Measurements from ENCODE around the gene BLNK.
"Not testable (repeated sequence)": the region's sequence is repeated elsewhere in the genome, so short reads cannot be mapped to it uniquely, and the experiment has no call there.

BLNK gene

DNA sequence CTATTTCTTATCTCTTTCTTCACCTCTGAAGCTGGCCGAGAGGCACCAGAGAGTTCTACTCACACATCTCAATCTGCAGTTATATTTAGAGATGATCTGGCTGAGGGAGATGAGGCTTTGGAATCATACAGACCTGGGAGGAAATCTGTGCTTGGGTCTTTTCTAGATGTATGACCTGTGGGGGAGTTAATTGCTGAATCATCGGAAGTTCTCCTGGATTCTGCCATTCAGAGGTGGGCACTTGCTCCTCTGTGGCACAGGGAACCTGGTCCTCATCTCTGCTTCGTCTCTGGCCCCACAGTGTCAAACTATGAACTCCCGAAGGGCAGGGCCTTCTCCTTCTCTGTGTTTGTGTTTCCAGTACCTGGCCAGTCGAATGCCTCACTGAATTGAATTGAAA lies 52.5 kb downstream of the BLNK start:
- DNase-seq = no peak

DNA sequence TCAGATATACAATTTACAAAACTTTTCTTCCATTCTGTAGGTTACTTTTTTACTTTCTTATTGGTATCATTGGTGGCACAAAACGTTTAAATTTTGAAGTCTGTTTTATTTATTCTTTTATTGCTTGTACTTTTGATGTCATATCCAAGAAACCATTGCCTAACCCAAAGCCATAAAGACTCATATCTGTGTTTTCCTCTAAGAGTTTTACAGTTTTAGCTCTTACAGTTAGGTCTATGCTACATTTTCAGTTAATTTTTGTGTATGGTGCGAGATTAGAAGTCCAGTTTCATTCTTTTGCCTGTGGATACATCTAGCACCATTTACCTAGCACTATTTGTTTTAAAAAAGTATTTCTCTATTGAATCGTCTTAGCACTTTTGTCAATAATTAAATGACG lies 53.7 kb downstream of the BLNK start:
- no peak for DNase-seq

- DNase-seq = no peak
Measured at GRCh38 chr10:96216775-96217174, 54.6 kb downstream of the BLNK start.

GRCh38 chr10:96212911-96213310 lies 58.5 kb downstream of the BLNK start:
- no peak for DNase-seq

- no peak for DNase-seq
Measured at GRCh38 chr10:96211764-96212163, 59.6 kb downstream of the BLNK start.

DNA sequence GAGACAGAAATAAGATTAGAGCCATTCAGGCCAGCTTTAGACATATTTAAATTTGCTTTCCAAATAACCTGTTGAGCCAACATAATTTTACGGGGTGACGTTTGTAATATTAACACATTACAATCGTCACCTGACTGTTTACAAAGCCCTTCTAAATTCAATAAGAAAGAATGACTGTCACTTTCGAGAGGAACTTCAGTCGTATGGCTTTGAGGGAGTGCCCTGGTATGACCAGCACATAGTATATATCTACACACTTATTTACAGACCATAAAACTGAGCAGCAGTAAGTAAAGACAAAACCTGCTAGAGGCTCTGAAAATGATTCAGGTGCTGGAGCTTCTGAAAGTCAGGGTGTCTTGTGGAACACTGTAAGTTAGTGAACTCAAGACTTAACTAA lies 62.4 kb downstream of the BLNK start:
- no peak for DNase-seq

GRCh38 chr10:96208271-96208670 lies 63.1 kb downstream of the BLNK start:
- DNase-seq = no peak

DNA sequence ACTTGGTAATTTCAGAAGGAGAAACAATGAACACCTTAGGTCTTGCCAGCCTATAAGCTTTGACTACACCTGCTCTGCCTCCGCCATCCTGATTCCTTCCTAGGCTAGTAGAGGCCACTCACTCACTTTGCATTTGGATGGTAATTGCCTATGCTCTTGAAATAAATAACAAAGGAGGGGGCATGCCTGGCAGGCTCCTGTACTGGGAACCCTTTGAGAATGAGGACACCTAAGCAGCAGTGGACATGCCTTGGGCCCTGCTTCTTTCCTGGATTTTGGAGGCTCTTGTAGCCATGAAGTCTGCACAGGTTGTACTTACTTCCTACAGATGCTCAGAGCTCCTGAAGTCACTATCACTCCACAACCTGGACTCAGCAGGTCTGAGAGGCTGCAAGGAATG lies 65.8 kb downstream of the BLNK start:
- no peak for DNase-seq

DNA sequence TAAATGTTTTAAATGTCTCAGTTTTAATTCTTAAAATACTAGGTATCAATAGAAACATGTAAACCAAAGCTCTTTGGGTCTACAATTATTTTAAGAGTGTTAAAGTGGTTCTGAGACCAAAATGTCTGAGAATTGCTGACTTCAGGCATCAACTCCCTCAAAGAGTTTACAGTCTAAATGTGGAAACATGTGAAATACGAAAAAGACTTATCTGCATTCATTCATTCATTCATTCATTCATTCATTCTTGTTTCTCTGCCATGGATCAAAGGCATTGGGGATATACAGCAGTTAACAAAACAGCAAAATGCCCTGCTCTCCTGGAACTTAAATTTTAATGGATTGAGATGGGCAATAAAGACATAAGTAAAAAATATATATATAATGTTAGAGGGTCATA lies 69.8 kb downstream of the BLNK start:
- DNase-seq = no peak

DNA sequence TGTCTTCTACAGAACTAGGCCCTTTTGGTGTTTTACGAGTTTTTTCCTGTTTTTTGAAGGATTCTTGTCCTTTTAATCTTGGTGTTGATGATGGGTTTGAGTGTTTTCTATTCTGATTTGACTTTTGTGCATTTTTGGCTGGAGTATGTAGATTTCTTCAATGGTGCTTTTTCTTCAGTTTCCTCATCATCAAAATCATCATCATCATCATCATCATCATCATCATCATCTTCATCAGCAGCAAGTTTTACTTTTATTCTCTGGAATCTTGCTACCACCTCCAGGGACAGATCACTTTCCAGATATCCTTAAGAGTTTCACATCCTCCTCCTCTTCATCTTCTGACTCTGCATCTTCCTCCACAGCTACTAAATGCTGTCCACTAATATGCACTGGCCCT lies 81.9 kb downstream of the BLNK start:
- DNase-seq = not testable (repeated sequence)

- DNase-seq = no peak
Measured at GRCh38 chr10:96188916-96189315, 82.5 kb downstream of the BLNK start.

- no peak for DNase-seq
Measured at GRCh38 chr10:96188421-96188820, 82.9 kb downstream of the BLNK start.

DNA sequence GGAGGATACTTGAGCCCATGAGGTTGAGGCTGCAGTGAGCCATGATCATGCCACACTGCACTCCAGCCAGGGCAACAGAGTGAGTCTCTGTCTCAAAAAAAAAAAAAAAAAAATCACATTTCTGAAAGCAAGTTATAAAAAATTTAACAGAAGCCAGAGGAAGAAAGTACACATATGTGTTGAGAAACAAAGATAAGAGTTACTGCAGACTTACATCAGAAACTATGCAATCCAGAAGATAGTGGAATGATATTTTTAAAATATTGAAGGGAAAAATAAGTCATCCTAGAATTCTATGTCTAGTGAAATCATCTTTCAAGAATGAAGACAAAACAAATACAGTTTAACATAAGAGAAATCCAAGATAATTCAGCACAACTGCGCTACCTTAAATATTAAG lies 94.4 kb downstream of the BLNK start:
- no peak for DNase-seq

- DNase-seq = no peak
Measured at GRCh38 chr10:96172666-96173065, 98.7 kb downstream of the BLNK start.

DNA sequence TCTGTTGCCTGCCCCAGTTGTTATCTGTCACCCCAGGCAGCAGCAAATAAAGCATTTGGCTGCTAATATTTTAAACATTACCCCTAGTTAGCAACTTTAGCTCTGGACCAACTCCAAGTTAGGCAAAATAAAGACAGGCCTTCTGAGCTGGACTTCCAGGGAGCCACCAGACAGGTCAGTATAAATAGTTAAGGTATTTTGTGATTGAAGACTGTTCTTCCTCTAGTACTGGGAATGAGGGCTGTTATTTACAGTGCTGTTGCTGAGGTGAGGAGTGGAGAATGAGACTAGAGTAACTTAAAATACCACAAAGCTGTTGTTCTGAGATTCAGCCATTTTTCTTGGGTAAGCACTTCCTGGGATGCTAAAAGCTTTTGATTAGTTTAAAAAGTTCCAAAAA lies 101.1 kb downstream of the BLNK start:
- no peak for DNase-seq

DNA sequence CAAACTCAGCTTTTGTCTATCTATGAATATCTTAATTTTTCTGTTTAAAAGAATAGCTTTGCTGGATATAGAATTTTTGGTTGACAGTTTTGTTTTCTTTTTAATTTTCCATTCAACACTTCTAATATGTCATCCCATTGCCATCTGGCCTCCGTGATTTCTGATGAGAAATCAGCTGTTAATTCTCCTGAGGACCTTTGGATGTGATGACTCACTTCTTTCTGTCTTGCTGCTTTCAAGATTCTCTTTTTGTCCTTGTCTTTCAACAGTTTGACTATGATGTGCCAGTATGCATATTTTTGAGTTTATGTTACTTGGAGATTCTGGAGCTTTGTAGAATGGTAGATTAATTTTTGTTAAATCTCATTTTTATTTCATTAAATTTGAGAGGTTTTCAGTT lies 102.8 kb downstream of the BLNK start:
- DNase-seq = no peak

- DNase-seq = no peak
Measured at GRCh38 chr10:96165726-96166125, 105.6 kb downstream of the BLNK start.

GRCh38 chr10:96153070-96153469 lies 118.3 kb downstream of the BLNK start:
- DNase-seq = no peak

DNA sequence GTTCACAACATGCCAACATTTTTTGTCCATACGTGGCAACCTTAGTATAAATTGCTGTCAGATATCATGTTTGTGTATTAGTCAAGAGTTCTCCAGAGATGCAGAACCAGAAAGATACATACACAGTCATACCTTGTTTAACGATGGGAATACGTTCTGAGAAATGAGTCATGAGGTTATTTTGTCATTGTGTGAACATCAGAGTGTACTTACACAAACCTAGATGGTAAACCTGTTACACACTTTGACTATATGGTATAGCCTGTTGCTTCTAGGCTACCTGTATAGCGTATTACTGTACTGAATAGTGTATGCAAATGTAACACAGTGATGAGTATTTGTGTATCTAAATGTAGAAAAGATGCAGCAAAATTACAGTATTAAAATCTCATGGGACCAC lies 118.9 kb downstream of the BLNK start:
- no peak for DNase-seq

Data from NCI-H1092 treated with DMSO at 0.1 percent for 48 hours (cell line).